Type B pancreatic cell (in vitro differentiated cells): Measurements from ENCODE around the gene CCDC33. TPM values are rescaled to one million over a fixed set of nuclear protein-coding genes. Genes with fewer than 3 reads are reported as not detected.

ENCODE experiments used
- DNase-seq: peaks from one replicate; pipeline ENCODE4 v3.0.0; 2021; ENCODE audit warnings: mixed read lengths; ENCODE audit not compliant: unreplicated experiment; ENCODE audit errors: extremely low spot score
- H3K27ac Mint-ChIP-seq: 2 replicates; pipeline ENCODE4 v1.8.0; 2021; ENCODE audit warnings: mild to moderate bottlenecking, mixed read lengths
- H3K27me3 Mint-ChIP-seq: 2 replicates; pipeline ENCODE4 v1.8.0; 2021; ENCODE audit warnings: mixed read lengths
- H3K36me3 Mint-ChIP-seq: 2 replicates; pipeline ENCODE4 v1.8.0; 2021; ENCODE audit warnings: mixed read lengths
- H3K4me1 Mint-ChIP-seq: one replicate; pipeline ENCODE4 v1.8.0; 2021; ENCODE audit warnings: mixed read lengths; ENCODE audit not compliant: unreplicated experiment
- H3K4me3 Mint-ChIP-seq: 2 replicates; pipeline ENCODE4 v1.8.0; 2021; ENCODE audit warnings: mild to moderate bottlenecking, mixed read lengths
- H3K9me3 Mint-ChIP-seq: 2 replicates; pipeline ENCODE4 v1.8.0; 2021; ENCODE audit warnings: mixed read lengths
- total RNA-seq: library from RNA; stranded (reverse); gene quantifications from 2 replicates; pipeline ENCODE4 v1.2.1, GENCODE V29; 2021; ENCODE audit warnings: low replicate concordance
- TF ChIP-seq, protein P1 (sequence below): fragments of 200-600 bp; sonication (generic); conservative IDR thresholded peaks from 2 replicates; pipeline ENCODE4 v1.5.0; 2021; ENCODE audit warnings: antibody characterized with exemption, mild to moderate bottlenecking

The CCDC33 gene
- total RNA-seq, 1 donor from 2014 or later = 5.0 TPM

DNA sequence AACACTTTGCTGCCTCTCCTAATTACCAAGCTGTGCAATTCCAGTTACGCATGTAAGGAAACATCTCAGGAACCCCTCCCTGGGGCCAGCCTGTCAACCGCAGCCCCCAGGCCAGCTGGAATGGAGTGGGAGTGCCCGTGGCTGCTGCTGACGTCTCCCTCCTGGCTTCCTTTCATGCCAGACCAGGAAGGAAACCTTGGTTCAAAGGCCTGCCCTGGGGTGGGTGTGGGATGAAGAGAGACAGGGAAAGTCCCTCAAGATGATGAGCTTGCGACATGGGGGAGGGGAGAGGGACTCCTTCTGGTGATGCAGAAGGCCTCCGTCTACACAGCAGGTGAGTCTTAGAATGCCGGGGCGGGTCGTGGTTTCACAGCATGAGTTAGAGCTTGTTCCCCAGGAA is 142.7 kb downstream of the CCDC33 start:
- peak overlapping the region; percentile 99 for H3K27ac Mint-ChIP-seq
- no peak for DNase-seq

DNA sequence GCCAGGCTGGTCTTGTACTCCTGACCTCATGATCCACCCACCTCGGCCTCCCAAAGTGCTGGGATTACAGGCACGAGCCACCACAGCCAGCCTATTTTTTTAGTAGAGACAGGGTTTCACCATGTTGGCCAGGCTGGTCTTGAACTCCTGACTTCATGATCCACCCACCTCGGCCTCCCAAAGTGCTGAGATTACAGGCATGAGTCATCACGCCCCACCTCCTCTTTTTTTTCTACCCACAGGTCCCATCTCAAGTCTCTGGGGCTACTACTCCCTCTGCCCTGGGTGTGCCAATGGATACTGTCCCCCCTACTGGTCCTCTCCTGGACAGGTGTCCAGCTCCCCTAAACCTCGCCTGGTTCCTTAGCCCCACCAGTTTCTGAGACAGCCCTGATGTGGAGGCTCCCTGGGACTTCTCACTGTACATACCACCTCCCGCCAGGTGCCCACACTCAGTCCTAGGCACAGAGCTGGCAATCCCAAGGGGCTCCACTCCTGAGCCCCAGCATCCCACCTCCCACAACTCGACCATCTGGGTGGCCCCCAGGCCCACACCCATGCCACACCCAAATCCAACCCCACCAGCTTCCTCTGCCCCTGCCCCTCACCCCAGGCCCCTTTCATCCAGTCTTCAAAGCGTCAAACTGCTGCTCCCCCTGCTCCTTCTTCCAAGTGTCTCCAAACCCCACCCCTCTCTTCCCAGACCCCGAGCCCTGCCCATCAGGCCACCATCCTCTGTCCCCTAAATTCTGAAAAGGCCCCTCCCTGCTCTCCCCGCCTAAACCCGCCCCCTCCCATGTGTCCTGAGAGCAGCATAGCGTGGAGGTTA is 144.4 kb downstream of the CCDC33 start:
- Mint-ChIP-seq H3K9me3 (no peaks in the 10 kb centered on the region), H3K4me1 (peaks cover 8% of the 10 kb centered on the region), H3K36me3 (no peaks in the 10 kb centered on the region), H3K4me3 (no peak overlapping the region), H3K27me3 (no peaks in the 10 kb centered on the region), H3K27ac (peak overlapping the region; percentile 87)
- TF ChIP-seq, protein P1, sequence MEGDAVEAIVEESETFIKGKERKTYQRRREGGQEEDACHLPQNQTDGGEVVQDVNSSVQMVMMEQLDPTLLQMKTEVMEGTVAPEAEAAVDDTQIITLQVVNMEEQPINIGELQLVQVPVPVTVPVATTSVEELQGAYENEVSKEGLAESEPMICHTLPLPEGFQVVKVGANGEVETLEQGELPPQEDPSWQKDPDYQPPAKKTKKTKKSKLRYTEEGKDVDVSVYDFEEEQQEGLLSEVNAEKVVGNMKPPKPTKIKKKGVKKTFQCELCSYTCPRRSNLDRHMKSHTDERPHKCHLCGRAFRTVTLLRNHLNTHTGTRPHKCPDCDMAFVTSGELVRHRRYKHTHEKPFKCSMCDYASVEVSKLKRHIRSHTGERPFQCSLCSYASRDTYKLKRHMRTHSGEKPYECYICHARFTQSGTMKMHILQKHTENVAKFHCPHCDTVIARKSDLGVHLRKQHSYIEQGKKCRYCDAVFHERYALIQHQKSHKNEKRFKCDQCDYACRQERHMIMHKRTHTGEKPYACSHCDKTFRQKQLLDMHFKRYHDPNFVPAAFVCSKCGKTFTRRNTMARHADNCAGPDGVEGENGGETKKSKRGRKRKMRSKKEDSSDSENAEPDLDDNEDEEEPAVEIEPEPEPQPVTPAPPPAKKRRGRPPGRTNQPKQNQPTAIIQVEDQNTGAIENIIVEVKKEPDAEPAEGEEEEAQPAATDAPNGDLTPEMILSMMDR = no peak
- DNase-seq = no peak

More for the DNA sequence above, 142.7 kb downstream of the CCDC33 start:
- Mint-ChIP-seq H3K27me3 (no peaks in the 10 kb centered on the region), H3K4me3 (peak overlapping the region; percentile 65), H3K36me3 (no peaks in the 10 kb centered on the region), H3K9me3 (no peaks in the 10 kb centered on the region), H3K4me1 (peaks cover 11% of the 10 kb centered on the region)
- TF ChIP-seq, protein P1 = no peak

DNA sequence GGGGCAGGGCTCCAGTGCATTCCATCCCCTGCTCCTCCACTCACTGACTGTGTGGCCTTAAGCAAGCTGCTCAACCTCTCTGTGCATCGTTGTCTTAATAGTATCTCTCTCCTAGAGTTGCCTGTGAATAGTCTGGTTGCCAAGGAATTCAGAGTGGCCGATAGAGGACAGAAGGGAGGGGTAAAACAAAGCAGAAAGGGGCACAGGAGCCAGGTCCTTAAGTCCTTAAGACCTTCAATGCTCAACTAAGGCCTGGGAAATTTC is 145.0 kb downstream of the CCDC33 start:
- TF ChIP-seq, protein P1 = no peak
- Mint-ChIP-seq H3K9me3 (no peaks in the 10 kb centered on the region), H3K36me3 (no peaks in the 10 kb centered on the region), H3K27me3 (no peaks in the 10 kb centered on the region), H3K4me1 (peaks cover 13% of the 10 kb centered on the region), H3K4me3 (no peak overlapping the region), H3K27ac (peak overlapping the region; percentile 87)
- DNase-seq = no peak

DNA sequence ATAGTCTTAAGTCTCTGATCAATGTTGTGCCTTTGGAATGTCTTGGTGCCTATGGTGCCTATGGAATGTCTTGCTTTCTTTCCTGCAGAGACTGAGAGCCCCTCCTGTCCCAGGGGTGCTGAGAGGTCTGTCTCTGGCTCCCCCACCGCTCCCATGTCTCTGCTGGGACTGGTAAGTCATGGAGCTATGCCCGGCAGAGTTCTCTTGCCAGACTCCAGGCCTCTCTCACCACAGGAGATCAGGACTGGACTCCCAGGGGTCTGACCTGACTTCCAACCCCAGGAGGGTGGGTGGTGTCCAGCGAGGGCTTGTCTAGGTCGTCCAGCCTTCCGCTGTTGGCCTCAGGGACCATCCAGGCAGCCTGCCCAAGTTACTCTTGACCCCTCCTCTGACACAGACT is 145.4 kb downstream of the CCDC33 start:
- DNase-seq = no peak
- H3K9me3 Mint-ChIP-seq = no peaks in the 10 kb centered on the region
- H3K27me3 Mint-ChIP-seq = no peaks in the 10 kb centered on the region
- H3K36me3 Mint-ChIP-seq = no peaks in the 10 kb centered on the region
- no peak overlapping the region for H3K4me3 Mint-ChIP-seq
- peak overlapping the region; percentile 87 for H3K27ac Mint-ChIP-seq
- TF ChIP-seq, protein P1 = no peak
- peaks cover 15% of the 10 kb centered on the region for H3K4me1 Mint-ChIP-seq

DNA sequence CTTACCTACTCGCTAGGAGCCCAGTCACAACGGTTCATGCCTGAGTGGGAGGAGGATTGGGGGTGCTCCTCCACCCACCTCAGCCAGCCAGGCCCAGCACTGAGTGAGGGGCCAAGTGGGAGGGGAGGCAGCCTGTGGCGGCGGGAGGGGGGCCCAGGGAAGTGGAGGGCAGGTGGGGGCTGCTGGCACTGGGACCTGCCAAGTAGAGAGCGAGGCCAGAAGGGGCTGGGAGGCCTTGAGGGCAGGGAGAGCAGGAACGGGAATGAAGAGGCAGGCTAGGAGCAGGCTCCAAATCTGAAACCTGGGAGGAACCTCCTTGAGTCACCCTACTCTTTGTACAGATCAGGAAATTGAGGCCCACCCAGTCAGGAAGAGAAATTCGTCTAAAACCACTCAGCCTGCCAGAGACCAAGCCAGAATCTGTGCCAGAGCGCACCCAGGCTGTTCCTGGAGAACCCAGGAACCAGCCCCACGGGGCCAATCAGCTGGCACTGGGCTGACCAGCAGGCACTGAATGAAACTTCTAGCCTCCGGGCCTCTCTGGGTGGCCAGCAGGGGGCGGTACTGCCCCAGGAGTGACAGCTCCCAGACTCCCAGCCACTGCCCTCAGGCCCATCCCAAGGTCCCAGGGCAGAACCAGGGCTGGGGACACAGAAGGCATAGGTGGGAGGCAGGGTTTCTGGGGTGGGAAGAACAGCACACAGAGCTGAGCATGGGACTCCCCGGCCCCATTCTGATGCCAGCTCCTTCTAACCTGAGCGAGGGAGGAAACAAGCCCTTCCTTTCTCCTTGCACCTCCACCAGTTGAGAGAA is 146.1 kb downstream of the CCDC33 start:
- Mint-ChIP-seq H3K4me1 (peaks cover 15% of the 10 kb centered on the region), H3K36me3 (no peaks in the 10 kb centered on the region), H3K27ac (peak overlapping the region; percentile 87), H3K4me3 (no peak overlapping the region), H3K9me3 (no peaks in the 10 kb centered on the region), H3K27me3 (no peaks in the 10 kb centered on the region)
- TF ChIP-seq, protein P1 = peak; percentile 99
- DNase-seq = peak; percentile 86
